BE2C (cell line): ENCODE data around the gene TBATA.

Experiments used
- DNase-seq: peaks from one replicate; pipeline ENCODE4 v3.0.0-alpha.2; 2020
- H3K27me3 ChIP-seq: fragments of 250-450 bp; sonication (Bioruptor Pico); 2 replicates; pipeline ENCODE4 v1.5.1; 2020; ENCODE audit warnings: mild to moderate bottlenecking
- H3K36me3 ChIP-seq: fragments of 250-450 bp; sonication (Bioruptor Pico); 2 replicates; pipeline ENCODE4 v1.5.1; 2020; ENCODE audit warnings: mild to moderate bottlenecking
- H3K4me1 ChIP-seq: fragments of 250-450 bp; sonication (Bioruptor Pico); 2 replicates; pipeline ENCODE4 v1.5.1; 2020
- H3K4me3 ChIP-seq: 2 replicates; pipeline ENCODE4 v1.5.1; 2011; ENCODE audit warnings: low read depth, low read length
- H3K9me3 ChIP-seq: fragments of 250-450 bp; sonication (Bioruptor Pico); 2 replicates; pipeline ENCODE4 v1.5.1; 2020
- TF ChIP-seq, protein P1 (sequence below): IDR thresholded peaks from 2 replicates; pipeline ENCODE4 v1.5.1; 2012; ENCODE audit warnings: mild to moderate bottlenecking, low read depth, low read length

TBATA gene

DNA sequence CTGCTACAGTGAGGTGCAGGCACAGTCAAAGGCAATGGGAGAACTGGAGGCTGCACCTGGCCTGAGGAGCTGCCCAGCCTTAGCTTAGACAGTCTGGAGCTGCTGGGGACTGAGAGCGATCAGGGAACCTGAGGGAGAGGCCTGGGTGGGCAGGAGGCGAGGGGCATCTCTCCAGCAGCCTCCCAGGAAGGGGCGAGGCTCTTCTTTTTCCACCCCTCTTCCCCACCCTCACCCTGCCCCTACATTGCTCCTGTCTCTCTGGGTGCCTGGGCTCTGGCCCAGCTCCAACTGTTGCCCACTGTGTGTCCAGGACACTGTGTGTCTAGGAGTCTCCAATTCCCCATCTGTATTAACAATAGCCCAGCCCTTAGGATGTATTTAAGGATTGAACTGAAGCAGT, 36.9 kb downstream of the TBATA start:
- TF ChIP-seq, protein P1, sequence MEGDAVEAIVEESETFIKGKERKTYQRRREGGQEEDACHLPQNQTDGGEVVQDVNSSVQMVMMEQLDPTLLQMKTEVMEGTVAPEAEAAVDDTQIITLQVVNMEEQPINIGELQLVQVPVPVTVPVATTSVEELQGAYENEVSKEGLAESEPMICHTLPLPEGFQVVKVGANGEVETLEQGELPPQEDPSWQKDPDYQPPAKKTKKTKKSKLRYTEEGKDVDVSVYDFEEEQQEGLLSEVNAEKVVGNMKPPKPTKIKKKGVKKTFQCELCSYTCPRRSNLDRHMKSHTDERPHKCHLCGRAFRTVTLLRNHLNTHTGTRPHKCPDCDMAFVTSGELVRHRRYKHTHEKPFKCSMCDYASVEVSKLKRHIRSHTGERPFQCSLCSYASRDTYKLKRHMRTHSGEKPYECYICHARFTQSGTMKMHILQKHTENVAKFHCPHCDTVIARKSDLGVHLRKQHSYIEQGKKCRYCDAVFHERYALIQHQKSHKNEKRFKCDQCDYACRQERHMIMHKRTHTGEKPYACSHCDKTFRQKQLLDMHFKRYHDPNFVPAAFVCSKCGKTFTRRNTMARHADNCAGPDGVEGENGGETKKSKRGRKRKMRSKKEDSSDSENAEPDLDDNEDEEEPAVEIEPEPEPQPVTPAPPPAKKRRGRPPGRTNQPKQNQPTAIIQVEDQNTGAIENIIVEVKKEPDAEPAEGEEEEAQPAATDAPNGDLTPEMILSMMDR: no peak

DNA sequence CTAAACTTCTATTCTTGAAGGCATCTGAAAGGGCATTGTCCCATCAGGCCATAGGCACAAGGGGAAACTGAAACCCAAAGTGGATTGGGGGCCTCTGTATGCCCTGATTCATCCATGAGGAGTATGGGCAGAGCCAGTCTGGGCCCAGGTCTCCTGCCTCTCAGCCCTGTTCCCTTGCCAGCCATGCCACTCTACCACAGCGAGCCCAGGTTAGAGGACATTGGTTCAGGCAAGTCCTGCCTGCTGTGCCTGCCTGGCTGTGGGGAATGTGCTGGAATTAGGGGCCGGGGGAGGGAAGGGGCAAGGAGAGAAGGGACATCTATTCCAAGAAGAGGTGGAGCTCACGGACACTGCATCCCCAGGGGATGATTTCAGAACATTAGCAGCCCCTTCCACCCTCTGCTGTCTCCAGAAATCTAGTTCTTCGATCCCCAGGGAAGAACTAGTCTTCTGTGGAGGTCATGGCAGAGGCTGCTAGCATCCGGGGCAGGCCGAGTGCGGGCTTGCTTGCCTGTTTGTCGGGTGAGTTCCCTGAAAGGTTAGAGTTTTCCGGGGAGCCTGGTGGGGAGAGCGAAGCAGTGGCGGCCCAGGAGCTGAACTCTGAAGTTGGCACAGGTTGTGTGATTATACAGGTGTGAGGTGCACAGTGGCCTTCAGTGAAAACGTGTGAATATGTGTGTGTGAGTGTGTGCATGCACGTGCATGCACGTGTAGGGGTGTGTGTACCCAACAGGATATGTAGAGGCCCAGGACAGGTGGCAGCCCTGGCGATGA, 37.8 kb downstream of the TBATA start:
- TF ChIP-seq, protein P1: no peak
- H3K36me3 ChIP-seq: no peaks in the 10 kb centered on the region
- DNase-seq: no peak
- H3K4me1 ChIP-seq: no peaks in the 10 kb centered on the region
- no peaks in the 10 kb centered on the region for H3K27me3 ChIP-seq
- no peak overlapping the region for H3K4me3 ChIP-seq
- H3K9me3 ChIP-seq: no peaks in the 10 kb centered on the region

More for the DNA sequence above, 36.9 kb downstream of the TBATA start:
- no peaks in the 10 kb centered on the region for H3K36me3 ChIP-seq
- no peak for DNase-seq
- H3K4me1 ChIP-seq: no peaks in the 10 kb centered on the region
- no peaks in the 10 kb centered on the region for H3K27me3 ChIP-seq
- H3K9me3 ChIP-seq: no peaks in the 10 kb centered on the region
- H3K4me3 ChIP-seq: no peak overlapping the region

DNA sequence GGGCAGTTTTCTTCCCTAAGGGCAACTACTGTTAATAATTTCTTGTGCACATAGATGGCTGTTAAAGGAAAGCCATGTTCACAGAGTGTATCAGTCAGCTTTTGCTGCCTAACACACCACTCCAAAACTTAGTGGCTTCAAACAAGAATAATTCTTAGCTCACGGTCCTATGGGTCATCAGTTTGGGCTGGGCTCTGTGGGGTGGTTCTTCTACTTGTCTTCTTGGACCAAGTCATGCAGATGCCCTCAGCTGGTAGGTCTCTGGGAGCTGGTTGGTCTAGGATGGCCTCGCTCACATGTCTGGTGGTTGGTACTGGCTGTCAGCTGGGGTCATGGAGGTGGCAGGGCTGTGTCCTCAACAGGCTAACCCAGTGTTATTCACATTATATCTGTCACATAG, 39.6 kb downstream of the TBATA start:
- Histone ChIP-seq H3K9me3 (no peaks in the 10 kb centered on the region), H3K4me1 (no peaks in the 10 kb centered on the region), H3K27me3 (no peaks in the 10 kb centered on the region), H3K36me3 (no peaks in the 10 kb centered on the region), H3K4me3 (no peak overlapping the region)
- TF ChIP-seq, protein P1: no peak
- no peak for DNase-seq

DNA sequence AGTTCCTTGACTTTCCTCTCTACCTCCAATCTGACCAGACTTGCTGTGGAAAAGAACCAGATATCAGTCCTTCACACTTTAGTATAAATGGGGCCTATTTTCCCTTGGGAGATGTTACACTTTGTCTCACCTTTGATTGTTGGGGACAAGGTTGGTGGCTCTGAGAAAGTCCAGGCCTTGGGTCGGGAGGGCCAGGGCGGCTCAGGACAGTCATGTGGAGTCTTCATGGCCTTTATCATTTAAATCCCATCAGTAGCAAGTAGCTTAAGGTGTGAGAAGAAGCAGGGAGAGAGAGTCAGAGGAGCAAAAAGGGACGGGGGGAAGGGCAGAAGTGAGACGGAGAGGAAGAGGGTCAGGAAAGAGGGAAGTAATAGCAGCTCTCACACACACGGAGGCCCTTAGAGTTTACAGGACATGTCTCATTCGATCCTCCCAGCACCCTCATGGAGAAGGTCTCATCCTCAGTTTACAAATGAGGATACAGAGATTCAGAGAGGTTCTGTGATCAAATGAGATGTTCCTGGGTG, 40.5 kb downstream of the TBATA start:
- Histone ChIP-seq H3K4me1 (no peaks in the 10 kb centered on the region), H3K27me3 (no peaks in the 10 kb centered on the region), H3K36me3 (no peaks in the 10 kb centered on the region), H3K4me3 (no peak overlapping the region), H3K9me3 (no peaks in the 10 kb centered on the region)
- DNase-seq: no peak
- TF ChIP-seq, protein P1: no peak

DNA sequence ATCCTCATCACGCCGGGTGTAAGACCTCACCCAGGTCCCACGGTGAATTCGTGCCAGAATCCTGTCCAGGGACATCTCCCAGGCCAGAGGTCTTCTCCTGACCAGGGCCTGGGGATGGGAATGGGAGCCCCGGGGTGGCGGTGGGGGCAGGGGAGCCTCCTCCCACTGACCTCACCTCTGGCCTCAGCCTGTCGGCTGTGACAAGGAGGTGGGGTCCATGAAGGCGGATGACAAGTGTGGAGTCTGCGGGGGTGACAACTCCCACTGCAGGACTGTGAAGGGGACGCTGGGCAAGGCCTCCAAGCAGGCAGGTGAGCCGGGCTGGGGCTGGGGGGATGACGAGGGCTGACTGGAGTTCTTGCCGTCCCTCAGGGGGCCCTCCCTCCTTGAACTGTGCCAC, 41.3 kb downstream of the TBATA start:
- Histone ChIP-seq H3K4me3 (no peak overlapping the region), H3K27me3 (no peaks in the 10 kb centered on the region), H3K36me3 (no peaks in the 10 kb centered on the region), H3K9me3 (no peaks in the 10 kb centered on the region), H3K4me1 (no peaks in the 10 kb centered on the region)
- TF ChIP-seq, protein P1: no peak
- no peak for DNase-seq

DNA sequence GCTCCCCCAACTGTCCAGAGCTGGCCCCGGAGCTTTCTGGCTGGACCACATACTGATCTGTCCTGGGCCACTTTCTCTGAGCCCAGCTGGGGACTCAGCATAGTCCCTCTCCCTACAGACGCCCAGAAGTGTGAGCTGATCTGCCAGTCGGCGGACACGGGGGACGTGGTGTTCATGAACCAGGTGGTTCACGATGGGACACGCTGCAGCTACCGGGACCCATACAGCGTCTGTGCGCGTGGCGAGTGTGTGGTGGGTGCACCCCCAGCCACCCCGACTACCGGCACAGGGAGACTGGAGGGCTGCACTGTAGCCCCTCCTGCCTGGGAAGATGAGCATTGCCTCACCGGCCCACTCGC, 41.8 kb downstream of the TBATA start:
- no peak for DNase-seq
- Histone ChIP-seq H3K4me3 (no peak overlapping the region), H3K27me3 (no peaks in the 10 kb centered on the region), H3K36me3 (no peaks in the 10 kb centered on the region), H3K9me3 (no peaks in the 10 kb centered on the region), H3K4me1 (no peaks in the 10 kb centered on the region)
- TF ChIP-seq, protein P1: no peak
